Skin epidermis (tissue), 12 donors: ENCODE results near the gene TBC1D20.
A peak's percentile ranks its signal among the peaks of the same experiment; 100 is the strongest.
"Not testable (repeated sequence)": the region's sequence is repeated elsewhere in the genome, so short reads cannot be mapped to it uniquely, and the experiment has no call there.

Experiments
- H3K27ac ChIP-seq, 21 experiments: fragments of 200-600 bp; sonication (generic) in 11 of 21; one replicate each; pipeline ENCODE4 v1.5.0; 2020; ENCODE audit warnings: mild to moderate bottlenecking in 3 of 21, inconsistent platforms in 2 of 21, moderate library complexity in 2 of 21
- H3K4me3 ChIP-seq, 7 experiments: fragments of 200-600 bp; sonication (generic) in 2 of 7; one replicate each; pipeline ENCODE4 v1.5.0; 2020; ENCODE audit warnings: inconsistent platforms in 2 of 7, mild to moderate bottlenecking in 2 of 7, moderate library complexity in 1 of 7

Gene TBC1D20

DNA sequence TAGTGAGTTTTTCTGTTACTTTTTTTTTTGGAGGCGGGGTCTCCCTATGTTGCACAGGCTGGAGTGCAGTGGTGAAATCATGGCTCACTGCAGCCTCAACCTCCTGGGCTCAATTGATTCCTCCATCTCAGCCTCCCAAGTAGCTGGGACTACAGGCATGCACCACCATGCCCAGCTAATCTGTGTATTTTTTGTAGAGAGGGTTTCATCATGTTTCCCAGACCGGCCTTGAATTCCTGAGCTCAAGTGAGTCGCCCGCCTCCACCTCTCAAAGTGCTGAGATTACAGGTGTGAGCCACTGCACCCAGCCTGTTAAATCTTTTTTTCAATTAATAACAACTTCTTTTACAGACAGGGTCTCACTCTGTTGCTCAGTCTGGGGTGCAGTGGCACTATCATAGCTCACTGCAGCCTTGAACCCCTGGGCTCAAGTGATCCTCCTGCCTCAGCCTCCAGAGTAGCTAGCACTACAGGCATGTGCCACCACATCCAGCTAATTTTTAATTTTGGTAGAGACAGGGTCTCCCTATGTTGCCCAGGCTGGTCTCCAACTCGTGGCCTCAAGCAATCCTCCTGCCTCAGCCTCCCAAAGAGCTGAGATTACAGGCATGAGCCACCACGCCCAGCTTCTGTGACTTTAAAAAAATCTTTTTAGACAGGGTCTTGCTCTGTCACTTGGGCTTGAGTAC lies 14.4 kb upstream of the TBC1D20 start:
- H3K4me3 ChIP-seq: not testable (repeated sequence)
- peak overlapping the region in 2 of 21 experiments; percentile 24 to 36 for H3K27ac ChIP-seq

DNA sequence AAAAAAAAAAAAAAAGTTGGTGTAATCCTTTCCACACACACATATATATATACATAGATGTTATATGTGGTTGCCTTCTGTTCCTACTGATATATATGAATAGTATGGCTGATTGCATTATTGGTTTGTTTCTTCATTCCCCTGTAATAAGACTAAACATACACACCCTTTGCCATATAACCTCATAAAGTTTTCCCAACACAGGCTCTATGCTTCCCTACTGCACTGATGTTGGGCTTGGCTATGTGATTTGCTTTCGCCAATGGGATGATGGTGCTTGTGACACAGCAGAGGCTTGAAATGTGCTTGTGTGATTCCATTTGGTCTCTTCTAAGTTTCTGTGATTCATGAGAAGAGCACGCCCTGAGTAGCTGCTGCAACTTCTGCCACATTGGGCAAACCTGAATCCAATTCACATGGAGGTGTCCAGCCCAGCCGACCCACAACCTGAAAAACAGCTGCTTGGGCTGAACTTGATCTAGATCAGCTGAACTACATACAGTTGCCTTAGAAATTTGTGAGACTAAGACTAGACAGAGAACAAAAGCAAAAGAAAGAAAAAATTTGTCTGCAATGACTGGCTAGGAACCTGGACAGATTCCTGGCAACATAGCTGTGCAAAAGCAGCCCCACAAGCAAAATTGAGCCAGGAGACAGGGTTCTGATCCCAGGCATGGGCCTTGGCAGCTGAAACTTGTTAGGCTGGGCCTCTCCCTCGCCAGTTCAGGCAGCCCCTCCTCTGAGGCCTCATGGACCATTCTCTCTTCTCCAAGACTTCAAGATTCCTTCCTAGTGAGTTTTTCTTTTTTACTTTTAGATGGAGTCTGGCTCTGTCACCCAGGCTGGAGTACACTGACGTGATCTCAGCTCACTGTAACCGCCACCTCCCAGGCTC lies 13.4 kb upstream of the TBC1D20 start:
- H3K4me3 ChIP-seq: no peak overlapping the region
- peak overlapping the region in 4 of 21 experiments; percentile 5 to 48 (median 30) for H3K27ac ChIP-seq

DNA sequence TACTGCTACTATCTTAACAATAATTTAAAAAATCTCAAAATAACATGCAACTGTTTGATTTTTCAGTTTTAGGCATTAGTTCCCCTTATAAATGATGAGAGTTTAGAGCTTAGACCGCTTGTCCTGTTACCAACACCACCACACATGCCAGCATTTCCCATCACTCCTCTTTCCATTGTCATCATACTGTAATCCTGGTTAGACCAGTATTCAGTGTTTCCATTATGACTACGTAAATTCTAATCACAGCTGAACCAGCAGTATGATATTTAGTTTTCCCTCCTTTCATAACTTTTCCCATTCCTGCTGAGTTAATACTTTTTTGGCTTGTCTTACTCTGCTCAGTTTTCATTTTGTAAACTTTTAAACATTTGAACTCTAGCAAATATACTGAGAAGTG lies 12.2 kb upstream of the TBC1D20 start:
- no peak overlapping the region for H3K27ac ChIP-seq
- no peak overlapping the region for H3K4me3 ChIP-seq

DNA sequence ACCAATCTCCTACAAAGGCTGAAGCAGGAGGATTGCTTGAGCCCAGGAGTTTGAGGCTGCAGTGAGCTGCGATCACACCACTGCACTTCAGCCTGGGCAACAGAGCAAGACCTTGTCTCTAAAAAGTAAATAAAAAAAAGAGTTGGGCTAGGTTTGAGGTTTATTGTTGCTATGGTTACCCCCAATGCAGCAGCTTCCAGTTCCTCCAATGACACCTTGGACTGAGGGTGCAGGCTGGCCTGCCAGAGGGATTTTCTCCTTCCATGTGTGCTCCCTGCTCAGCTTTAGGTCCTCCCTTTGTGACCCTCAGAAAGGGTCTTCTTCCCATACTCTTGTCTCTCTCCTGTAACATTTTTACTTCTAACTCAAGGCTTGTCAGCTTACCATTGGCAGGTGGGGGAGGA lies 10.6 kb upstream of the TBC1D20 start:
- Histone ChIP-seq H3K4me3 (no peak overlapping the region), H3K27ac (no peak overlapping the region)

DNA sequence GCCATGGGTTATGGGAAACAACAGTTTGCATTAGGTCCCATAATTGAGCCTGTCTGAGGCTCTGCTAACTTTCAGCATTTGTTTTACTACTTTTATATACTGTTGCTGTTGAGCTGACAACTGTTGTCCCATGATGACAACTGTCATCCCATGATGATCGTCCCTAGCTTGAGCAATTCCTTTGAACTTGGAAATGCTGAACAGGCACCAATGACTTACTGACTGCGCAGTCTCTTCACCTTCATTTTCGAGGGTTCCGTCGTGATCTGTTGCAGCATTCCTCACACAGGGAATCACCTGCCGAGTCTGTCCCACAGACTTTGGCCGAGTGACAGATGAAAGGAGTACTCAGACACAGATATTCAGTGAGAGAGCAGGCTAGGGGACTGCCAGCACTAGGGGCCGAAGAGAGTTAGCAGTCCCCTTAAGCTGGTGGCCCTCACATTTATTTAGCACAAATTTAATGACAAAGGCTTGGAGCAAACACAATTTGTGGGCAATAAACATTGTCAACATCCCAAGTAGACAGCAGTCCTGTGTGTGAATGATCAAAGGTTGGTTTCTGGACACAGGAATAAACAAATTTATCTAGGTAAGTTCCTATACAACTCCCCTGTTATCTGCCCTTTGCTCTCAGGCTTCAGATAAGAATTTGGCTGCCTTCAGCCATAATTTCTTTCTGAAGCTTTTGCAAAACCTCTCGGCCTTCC lies 10.0 kb upstream of the TBC1D20 start:
- no peak overlapping the region for H3K27ac ChIP-seq
- no peak overlapping the region for H3K4me3 ChIP-seq

DNA sequence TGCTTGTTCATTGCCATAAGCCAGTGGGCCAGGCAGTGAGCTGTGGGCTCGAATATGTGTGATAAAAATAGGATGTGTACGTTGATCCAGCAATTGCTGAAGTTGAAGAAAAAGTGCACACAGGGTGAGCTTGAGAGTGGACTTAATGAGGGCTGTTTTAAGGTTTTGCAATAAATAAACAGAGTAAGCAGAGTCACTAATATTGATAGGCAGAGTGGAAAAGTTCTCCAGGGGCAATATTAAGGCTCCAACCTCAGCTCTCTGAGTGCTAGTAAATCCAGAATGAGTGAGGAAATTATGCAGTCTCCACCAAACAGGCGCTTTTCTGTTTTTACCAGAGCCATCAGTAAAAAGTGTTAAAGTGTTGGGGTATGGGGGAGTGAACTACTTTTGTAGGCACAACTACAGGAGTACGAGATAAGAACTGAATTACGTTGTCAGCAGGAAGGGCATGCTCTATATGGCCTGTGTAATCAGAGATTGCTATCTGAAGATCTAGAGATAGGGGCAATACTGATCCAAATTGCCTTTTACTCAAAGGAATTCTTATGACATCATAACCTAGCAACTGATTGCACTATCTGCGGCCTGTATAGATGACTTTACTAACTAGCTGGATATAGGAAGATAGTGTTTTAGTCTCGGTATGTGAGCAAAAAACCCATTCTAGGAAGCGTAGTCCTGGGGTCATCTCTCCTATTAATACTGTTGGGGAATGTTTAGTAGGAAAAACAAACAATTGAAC lies 7.6 kb upstream of the TBC1D20 start:
- no peak overlapping the region for H3K4me3 ChIP-seq
- H3K27ac ChIP-seq: no peak overlapping the region

DNA sequence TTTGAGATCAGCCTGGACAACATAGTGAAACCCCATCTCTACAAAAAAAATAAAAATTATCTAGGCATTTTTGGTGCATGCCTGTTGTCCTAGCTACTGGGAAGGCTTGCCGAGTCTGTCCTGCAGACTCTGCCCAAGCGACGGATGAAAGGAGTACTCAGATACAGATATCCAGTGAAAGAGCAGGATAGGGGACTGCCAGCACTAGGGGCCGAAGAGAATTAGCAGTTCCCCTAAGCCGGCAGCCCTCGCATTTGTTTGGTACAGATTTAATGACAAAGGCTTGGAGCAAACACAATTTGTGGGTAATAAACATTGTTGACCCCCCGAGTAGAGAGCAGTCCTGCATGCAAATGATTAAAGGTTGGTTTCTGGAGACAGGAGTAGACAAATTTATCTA lies 5.4 kb upstream of the TBC1D20 start:
- no peak overlapping the region for H3K27ac ChIP-seq
- no peak overlapping the region for H3K4me3 ChIP-seq

DNA sequence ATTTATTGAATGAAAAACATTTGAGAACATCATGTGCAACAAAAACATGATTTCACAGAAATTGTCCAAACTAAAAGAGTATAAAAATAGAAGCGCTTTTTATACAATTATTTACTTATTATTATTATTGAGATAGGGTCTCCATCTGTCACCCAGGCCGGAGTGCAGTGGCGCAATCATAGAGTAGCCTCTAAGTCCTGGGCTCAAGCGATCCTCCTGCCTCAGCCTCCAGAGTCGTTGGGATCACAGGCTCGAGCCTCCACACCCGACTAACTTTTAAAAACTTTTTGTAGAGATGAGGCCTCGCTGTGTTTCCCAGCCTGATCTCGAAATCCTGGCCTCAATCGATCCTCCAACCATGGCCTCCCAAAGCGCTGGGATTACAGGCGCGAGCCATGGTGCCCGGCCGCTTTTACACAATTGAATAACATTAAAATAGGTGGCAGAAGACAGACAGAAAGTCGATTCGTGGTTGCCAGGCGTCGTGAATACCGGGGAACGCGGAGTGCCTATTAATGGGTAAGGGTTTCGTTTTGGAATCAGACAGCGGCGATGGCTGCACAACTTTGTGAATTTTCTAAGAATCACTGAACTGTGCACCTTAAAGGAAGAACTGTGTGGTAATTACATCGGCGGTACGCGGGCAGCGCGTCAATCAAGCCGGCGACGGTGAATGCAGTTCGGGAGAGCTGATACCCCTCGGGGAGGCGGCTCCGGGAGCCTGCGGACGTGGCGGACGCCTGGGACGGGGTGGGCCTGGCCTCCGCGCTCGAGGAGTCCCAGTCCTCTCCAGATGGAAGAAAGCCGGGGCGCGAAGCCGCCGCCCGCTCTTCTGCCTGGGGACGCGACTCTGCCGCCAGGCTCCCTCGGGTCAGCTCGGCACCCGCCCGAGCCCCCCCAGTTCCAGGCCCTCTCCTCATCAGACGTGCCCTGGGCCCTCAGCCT lies 807 bp downstream of the TBC1D20 start:
- Histone ChIP-seq H3K4me3 (peak overlapping the region; percentile 59 to 96 (median 89)), H3K27ac (peak overlapping the region; percentile 78 to 98 (median 94))

DNA sequence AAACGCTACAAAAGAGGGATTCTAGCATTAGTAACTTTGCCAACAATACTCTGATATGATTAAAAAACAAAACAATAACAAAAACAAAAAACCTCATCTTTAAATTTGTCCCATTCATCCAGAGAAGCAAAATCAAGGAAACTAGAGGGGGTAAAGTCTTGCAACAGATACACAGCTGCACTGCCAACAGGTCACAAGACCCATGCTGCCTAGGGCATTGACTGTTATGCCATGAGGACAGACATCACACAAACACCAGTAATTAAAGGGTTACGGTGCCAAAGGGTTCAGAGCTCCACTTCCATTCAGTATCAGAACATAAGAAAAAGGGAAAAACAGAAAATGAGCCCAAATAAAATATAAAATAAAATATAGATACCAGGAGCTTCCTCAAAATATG lies 1.6 kb downstream of the TBC1D20 start:
- H3K27ac ChIP-seq: peak overlapping the region in 5 of 21 experiments; percentile 91 to 98 (median 97)
- peak overlapping the region in 2 of 7 experiments; percentile 59 to 94 for H3K4me3 ChIP-seq

DNA sequence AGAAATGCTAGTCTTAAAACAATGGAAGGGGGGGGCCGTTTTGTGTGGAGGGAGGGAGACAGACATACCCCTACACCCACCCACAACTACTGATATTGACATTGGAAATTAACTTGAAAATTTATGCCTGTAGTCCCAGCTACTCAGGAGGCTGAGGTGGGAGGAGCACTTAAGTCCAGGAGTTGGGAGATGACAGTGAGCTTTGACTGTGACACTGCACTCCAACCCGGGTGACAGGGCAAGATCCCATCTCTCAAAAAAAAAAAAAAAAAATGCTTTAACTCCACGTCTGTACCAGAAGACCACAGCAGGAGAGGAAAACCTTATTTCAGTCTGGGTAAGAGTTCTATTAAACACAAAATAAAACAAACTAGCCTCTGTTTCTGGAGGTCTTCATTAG lies 2.2 kb downstream of the TBC1D20 start:
- no peak overlapping the region for H3K4me3 ChIP-seq
- H3K27ac ChIP-seq: no peak overlapping the region

DNA sequence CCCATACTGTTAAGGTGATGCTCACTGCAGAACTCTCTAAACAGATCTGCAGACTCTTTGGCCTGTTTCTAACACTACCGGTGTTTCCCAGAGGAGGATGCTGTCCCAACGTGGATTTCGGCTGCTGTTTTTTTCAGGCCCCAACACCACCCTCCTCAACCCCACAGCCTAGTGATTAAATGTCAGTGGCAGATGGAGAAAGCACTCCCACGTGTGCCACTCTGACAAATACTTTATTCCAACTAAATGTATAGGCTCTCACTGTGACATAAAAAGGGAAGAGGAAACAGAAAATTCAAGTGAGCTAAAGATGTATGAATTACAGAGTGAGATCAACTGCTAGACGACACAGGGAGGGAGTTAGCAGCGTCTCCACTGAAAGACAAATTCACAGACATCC lies 3.6 kb downstream of the TBC1D20 start:
- H3K27ac ChIP-seq: no peak overlapping the region
- no peak overlapping the region for H3K4me3 ChIP-seq

DNA sequence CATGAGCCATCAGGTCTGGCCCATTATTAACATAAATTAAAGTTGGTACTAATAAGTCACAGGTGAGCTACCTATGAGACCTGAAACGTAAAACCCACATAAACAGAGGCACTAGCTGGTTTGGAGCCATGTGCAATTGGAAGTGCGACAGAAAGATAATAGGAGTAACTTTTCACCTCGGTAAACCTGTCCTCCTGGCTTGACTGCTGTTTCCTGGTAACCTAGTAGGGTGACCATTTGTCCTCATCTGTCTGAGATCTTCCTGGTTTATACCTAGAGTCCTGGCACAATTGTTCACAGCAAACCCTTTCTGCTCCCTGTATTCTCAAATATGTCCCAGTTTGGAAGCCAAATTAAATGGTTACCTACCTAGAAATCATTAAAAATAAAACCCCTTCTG lies 7.4 kb downstream of the TBC1D20 start:
- peak overlapping the region in 3 of 21 experiments; percentile 5 to 26 (median 15) for H3K27ac ChIP-seq
- H3K4me3 ChIP-seq: no peak overlapping the region

DNA sequence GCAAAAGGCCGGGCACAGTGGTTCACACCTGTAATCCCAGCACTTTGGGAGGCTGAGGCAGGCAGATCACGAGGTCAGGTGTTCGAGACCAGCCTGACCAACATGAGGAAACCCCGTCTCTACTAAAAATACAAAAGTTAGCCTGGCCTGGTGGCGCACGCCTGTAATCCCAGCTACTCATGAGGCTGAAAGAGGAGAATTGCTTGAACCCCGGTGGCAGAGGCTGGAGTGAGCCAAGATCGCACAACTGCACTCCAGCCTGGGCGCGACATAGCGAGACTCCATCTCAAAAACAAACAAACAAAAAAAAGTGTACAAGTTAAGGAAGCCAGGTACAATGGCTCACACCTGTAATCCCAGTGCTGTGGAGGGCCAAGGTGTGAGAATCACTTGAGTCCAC lies 10.3 kb downstream of the TBC1D20 start:
- H3K4me3 ChIP-seq, H3K27ac ChIP-seq: not testable (repeated sequence)

DNA sequence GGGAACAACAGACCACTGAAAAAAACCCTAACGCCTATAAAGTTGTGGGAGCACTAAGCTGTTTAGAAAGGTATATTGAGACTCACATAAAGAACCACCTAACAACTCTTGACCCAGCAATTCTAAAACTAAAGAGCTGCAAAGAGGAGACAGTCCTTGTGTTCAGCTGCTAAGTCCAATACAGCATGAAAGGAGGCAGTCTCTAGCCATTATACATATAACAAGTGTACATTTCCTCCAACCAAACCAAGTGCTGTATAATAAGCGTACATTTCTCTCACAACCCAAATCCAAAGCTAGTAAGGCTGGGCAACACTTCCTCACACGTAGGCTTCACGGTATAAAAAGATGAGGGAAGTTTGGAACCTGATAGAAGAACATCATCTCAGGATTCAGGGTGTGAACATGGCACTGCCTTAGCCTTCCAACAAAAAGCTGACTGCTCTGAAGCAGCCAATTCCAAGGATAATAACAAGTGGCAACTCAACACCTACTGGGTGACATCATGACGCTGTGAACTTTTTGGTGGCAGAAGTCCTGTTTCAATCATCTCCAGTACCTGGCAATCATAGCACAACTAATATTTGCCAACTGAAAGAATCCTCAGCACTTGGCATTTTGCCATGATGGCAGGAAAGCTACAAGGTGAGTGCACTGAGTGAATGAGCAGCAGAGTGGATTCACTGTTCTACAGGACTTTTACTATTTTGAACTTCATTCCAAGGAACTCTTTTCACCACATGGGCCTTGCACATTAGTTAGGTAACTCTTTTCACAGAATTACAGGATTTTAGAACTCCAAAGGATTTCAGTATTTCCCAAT lies 16.6 kb downstream of the TBC1D20 start:
- H3K27ac ChIP-seq: no peak overlapping the region

DNA sequence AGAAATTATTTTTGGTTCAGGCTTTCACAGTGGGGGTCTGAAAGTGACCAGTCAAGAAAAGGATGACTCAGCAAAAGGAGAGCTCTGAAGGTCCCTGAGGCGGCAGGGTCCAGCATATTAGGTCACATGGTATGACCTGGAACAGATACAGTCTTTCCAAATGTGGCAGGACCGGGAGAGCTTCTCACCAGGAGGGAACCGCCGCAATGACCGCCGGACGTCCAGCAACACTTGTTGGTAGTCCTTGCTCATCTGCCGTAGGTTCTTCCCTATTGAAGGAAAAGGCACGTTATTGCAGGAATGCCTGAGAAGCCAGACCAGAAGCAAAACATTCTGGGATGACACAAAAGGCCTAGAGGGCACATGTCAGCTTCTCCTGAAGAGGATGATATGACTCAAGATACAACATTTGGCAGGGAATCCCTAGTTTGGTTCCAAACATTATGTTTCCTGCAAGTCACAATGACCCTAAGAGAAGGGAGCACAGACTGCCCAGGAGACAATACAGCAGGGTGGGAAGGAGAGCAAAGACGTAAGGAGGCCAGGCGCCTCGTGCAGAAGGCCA lies 17.4 kb downstream of the TBC1D20 start:
- peak overlapping the region in 1 of 21 experiments; percentile 19 for H3K27ac ChIP-seq
- no peak overlapping the region for H3K4me3 ChIP-seq

More for the DNA sequence above, 16.6 kb downstream of the TBC1D20 start:
- H3K4me3 ChIP-seq: no peak overlapping the region

DNA sequence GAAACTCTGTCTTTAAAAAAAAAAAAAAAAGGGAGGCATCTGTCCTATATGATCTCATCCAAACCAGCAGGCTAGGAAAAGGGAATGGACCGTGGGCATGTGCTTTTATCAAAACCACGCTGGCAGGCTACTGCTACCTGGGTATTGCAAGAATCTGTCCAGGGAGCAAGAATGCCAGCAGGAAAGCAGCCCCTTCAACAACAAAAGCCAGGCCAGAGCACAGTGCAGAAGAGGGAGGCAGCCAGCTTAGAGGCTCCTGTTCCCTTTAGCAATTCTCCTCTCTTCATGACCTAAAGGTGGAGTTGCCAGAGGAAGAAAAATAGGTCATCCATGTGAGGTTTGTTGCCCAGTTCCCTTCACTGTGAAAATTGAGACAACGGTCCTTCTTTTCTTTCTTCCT lies 18.2 kb downstream of the TBC1D20 start:
- Histone ChIP-seq H3K27ac (peak overlapping the region in 1 of 21 experiments; percentile 19), H3K4me3 (no peak overlapping the region)

DNA sequence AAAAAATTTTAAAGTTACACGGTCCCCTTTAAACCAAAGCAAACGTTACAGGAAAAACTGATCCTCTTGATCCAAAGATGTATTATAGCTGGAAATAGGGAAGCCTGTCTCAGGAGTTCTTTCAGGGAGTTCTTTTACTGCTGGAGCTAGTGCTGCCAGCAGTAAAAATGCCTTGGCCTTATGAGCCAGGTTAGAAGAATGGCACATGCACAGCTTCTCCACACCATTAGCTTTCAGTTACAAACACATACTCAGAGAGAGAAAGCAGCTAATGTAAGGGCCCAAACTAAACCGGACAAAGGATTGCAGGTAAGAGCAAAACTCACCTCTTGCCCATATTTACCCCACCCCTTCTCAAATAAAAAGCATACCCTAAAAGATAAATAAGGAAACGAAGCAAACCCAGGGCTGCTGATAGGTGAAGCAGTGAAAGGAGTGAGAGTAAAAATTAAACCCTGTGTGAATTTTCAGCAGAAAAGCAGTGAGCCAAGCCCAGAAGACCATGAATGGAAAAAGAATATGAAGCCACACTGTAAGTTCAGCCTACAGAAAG lies 19.0 kb downstream of the TBC1D20 start:
- H3K27ac ChIP-seq: no peak overlapping the region

More for the DNA sequence above, 19.0 kb downstream of the TBC1D20 start:
- no peak overlapping the region for H3K4me3 ChIP-seq
